T-helper 9 cell (primary cell): ENCODE results near the gene OSBPL5.
"Not testable (repeated sequence)": the region's sequence is repeated elsewhere in the genome, so short reads cannot be mapped to it uniquely, and the experiment has no call there.

Source experiments
- DNase-seq: peaks from one replicate; pipeline ENCODE4 v3.0.0-alpha.2; 2020

Gene OSBPL5

DNA sequence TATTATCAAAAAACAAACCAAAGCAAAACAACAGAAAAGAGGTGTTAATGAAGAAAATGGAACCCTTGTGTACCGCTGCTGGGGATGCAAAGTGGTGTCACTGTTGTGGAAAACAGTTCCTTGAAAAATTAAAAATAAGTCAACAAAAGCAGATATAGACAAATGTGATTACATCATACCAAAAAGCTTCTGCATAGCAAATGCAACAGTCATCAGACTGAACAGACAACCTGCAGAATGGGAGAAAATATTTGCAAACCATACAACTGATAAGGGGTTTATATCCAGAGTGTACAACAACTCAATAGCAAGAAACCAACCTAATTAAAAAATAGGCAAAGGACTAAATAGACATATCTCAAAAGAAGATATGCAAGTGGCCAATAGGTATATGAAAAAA, 85.0 kb downstream of the OSBPL5 start:
- DNase-seq: no peak

DNA sequence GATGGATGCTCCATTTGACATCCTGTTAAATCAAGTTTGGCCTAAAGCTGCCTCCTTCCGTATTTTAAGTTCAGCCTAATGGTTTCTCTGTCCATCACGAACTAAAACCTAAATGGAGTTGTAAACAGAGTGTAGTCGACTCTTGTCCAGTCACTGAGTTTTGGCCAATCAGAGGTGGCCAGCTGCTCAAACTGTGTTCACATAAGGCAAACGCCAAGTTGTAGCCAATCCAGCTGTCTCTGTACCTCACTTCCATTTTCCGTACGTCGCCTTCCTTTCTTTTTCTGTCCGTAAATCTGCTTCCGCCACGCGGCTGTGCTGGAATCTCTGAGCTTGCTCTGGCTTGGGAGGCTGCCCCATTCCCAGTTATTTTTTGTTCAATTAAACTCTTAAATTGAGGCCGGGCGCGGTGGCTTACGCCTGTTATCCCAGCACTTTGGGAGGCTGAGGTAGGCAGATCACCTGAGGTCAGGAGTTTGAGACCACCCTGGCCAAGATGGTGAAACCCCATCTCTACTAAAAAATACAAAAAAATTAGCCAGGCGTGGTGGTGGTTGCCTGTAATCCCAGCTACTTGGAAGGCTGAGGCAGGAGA, 87.2 kb downstream of the OSBPL5 start:
- DNase-seq: no peak

DNA sequence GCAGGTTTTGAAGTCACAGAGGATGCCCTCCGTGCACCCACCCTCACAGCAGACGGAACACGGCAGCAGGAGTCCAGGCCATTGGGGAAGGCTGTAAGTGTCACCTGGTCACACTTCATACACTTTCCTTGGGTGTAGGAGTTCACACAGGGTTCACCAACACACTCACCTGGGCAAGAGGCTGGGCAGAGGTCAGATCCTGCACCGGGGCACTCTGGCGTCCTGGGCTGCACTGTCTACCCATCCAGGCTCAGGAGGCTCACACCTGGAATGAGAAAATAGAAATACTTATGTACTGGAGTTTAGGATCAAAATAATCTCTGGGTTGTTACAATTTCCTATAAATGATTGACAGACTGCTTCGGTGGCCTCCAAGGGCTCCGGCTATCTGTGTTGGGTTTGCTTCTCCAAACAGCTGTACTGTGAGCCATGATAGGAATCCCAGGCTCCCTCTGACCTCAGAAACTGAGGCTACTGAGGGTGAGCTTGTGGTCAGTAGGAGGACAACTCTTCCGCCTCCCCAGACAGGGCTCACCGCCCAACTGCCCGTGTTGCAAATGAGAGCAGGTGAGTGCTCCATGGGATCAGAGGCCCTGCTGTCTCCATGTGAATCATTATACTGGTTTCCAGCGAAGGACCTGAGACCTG, 87.8 kb downstream of the OSBPL5 start:
- DNase-seq: no peak

DNA sequence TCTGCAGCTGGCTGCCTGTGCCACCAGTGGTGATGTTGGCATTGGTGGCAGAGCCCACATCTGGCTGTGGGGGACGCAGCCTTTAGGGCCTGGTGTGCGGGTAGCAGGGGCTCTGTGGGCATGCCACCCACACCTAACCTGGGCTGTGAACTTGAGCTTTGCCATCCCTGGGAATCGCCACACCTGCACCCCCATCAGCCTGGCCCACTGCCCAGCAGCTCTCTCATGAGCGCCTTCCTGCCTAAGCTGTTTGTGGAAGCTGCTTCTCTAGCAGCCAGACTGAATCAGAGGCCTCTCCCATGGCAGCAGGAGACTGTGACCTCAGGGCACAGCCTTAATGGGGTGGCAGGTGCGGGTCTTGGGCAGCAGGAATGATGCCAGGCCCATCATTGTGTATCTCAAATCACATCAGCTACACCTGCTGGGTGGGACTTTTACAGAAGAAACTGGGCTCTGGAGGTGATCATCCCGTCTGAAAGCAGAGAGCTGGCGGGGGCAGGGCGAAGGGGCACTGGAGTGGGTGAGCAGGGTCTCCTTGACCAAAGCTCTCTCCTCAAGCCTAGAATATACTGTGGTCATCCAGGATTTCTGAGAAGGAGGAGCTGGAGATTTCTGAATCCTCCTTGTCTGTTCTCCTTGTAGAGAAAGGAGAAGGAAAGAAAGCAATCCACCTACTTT, 90.1 kb downstream of the OSBPL5 start:
- no peak for DNase-seq

DNA sequence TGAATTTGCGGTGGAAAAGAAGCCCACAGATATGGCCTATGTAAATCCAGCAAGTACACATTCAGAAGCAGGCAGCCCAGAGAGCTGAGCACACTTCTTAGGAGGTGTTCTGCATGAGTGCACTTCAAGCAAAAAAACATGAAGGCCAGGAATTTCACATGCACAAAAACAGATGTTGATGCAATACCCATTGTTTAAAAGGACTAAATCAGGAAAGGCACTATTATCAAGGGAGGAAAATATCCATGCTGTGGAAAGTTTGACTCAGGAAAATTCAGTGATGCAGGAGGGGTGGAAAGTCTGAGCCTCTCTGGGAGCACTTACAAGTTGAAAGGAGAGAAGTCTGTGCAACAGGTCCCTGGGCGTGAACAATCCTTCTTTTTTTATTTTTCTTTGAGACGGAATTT, 92.1 kb downstream of the OSBPL5 start:
- DNase-seq: no peak

DNA sequence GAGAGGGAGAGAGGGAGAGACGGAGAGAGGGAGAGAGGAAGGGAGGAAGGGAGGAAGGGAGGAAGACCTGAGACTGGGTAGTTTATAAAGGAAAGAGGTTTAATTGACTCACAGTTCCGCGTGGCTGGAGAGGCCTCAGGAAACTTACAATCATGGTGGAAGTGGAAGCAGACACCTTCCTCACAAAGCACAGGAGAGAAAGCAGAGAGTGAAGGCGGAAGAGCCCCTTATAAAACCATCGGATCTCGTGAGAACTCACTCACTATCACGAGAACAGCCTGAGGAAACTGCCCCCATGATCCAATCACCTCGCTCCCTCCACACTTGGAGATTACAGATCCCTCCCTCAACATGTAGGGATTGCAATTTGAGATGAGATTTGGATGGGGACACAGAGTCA, 95.7 kb downstream of the OSBPL5 start:
- no peak for DNase-seq

DNA sequence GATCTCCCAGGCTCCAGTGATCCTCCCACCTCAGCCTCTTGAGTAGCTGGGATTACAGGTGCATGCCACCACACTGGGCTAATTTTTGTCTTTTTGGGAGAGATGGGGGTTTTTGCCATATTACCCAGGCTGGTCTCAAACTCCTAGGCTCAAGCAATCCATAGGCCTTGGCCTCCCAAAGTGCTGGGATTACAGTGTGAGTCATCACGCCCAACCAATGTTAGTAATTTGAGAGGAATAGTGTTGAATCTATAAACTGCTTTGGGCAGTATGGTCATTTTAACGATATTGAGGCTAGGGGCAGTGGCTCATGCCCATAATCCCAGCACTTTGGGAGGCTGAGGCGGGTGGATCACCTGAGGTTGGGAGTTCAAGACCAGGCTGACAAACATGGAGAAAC, 98.8 kb downstream of the OSBPL5 start:
- not testable (repeated sequence) for DNase-seq

DNA sequence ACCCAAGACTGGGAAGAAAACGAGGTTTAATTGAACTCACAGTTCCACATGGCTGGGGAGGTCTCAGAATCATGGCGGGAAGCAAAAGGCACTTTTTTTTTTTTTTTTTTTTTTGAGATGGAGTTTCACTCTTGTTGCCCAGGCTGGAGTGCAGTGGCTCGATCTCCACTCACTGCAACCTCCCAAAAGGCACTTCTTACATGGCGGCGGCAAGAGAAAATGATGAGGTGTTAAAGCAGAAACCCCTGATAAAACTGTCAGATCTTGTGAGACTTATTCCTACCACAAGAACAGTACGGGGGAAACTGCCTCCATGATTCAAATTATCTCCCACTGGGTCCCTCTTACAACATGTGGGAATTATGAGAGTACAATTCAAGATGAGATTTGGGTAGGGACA, 100.4 kb downstream of the OSBPL5 start:
- DNase-seq: not testable (repeated sequence)

DNA sequence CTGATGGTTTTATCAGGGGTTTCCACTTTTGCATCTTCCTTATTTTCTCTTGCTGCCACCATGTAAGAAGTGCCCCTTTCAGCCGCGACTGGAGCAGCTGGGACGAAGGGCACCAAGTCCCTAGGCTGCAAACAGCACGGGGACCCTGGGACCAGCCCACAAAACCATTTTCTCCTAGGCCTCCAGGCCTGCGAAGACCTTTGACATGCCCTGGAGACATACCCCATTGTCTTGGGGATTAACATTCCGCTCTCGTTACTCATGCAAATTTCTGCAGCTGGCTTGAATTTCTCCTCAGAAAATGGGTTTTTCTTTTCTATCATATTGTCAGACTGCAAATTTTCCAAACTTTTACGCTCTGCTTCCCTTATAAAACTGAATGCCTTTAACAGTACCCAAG, 101.2 kb downstream of the OSBPL5 start:
- not testable (repeated sequence) for DNase-seq

DNA sequence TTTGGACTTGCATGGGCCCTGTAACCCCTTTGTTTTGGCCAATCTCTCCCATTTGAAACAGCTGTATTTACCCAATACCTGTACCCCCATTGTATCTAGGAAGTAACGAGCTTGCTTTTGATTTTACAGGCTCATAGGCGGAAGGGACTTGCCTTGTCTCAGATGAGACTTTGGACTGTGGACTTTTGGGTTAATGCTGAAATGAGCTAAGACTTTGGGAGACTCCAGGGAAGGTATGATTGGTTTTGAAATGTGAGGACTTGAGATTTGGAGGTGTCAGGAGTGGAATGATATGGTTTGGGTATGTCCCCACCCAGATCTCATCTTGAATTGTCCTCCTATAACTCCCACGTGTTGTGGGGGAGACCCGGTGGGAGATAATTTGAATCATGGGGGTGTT, 101.7 kb downstream of the OSBPL5 start:
- not testable (repeated sequence) for DNase-seq

DNA sequence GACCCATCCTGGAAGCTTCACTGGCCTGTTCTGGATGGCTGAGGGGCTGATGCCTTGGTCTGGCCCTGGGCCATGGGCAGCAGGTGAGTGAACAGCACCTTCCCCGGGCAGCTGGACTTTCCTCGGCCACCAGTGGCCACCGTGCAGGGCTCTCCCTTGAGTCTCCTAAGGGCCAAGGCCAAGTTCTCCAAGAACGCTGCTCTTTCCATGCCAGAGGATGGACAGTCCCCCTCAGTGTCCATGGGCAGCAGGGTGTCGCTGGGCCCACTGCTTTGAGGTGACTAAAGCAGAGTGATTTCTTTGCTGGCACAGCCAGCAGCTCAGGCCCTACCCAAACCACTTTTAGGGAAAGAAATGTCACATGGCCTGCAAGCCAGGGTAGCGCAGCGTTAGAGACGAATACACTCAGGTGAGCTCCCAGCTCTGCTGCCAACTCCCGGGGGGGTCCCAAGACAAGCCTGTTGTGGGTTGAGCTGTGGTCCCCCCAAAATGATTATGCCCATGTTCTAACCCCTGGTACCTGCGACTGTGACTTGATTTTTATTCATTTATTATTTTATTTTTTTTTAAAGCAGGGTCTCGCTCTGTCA, 104.6 kb downstream of the OSBPL5 start:
- no peak for DNase-seq

DNA sequence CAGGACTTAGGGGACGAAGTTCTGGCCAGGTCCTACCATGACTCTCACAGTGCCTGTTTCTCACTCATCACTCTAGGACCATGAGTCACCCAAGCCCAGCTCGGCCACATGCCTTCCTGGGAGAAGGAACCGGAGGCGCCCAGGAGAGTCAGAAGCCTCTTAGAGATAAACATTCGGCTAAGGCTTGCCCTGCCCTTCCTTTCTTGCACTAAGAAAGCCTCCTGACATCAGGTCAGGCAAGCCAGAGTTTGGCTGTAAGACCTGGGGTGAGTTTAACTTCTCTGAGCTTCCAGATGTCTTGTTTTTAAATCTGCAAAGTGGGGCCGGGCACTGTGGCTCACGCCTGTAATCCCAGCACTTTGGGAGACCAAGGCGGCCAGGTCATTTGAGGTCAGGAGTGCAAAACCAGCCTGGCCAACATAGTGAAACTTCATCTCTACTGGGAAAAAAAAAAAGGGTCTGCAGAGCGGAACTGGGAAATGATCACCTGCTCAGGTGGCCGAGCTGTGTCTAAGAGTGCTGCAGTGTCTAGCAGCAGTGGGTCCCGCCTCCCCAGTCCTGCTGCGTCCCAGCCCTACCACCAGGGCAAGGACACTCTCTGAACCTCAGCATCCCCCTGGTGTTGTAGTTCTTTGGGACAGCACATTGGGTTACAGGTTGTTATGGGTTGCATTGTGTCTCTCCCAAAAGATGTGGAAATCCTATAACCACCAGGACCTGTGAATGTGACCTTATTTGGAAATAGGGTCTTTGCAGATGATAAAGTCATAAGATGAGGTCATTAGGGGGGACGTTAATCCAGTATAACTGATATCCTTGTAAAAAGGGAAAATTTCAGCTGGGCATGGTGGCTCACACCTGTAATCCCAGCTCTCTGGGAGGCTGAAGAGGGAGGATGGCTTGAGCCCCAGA, 106.1 kb downstream of the OSBPL5 start:
- DNase-seq: no peak

DNA sequence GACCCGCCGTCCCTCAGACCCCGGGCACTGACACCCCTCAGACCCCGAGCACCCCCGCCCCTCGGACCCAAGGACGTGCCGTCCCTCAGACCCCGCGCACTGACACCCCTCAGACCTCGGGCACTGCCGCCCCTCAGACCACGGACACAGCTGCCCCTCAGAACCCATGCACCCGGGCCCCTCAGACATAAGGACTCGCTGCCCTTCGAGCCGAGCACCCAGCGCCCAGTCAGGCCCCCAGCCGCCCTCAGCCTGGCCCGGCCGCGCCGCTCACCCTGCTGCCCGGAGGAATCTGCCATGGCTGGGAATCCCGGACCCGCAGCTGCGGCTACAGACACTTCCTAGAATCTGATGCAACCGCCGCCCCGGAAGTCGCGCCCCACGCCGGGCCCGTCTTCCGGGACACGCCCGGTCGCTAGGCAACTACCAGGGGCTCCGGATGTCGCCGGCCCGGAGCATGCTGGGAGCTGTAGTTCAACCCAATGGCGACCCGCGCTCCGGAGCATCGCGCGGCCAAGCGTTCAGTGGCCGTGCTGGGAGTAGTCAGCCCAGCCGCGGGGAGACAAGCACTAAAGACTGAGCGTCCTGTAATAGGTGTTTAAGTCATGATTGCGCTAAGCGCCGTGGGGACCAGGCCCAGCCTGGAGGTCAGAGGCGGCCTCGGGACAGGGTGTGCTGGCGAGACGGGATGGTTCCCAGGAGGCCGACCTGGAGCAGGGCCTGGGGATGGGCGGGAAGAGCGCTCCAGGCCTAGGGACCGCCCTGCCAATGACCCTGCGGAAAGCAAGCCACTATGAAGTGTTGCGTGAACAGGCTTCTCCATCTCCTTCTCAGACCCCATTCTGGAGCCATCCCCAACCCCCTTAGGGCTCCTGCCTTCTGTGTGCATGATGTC, 107.8 kb downstream of the OSBPL5 start, which contains the start of gene CARS1:
CARS1 (minus strand) TSS at position 355 of the 895 bp plus-strand sequence; CDS start at position 299, 56 bp downstream.
- DNase-seq: peak; percentile 91

DNA sequence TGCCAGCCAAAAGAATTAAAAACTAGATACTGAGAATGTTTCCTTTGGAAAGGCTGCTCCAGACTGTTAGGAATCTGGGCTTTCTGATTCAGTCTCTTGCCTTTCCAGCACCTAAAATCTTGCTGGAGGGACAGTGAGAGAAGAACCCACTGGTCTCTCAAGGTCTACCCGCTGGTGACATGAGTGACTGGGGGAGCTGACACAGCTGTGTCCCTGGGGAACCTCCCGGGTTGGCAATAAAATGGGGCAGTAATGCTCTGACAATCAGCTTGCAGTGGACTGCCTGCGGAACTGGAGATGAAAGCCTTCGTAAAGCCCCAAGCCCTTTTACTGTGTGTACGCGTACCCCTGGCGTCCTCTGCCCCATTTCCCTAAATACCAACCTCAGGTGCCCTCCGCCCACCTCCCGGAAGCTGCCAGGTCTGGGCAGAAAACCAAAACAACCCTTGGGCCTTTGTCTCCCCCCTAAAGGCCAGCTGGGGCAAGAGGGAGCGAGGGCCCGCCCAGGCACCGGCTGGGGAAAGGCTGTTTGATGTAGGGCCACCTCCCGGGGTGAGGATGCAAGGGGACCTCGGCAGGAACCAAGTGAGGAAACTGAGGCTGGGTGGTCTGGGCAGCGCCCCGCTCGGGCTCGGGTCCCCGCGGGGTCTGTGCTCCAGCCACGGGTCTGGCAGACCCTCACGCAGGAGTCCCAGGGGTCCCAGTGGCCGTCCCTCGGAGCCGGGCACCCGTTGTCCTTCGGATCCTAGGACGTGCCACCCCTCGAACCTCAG, 108.6 kb downstream of the OSBPL5 start:
- DNase-seq: no peak

DNA sequence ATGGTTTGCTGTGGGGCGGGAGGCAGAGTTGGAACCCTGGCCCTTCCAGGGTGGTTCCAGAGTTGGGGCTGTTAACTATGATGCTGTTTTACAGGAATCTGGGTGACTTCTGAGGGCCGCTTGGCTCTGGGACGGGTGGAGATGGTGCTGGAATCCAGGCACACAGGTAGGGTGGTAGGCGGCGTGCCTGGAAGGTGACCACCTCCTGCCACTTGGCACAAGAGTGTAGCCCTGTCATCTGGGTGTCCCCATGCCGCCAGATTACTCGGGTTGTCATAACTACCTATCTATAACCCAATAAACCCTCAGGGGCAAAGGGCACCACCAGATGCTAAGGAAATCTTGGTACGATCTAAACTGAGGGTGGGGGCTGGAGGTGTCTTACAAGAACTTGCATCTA, 109.2 kb downstream of the OSBPL5 start:
- no peak for DNase-seq

DNA sequence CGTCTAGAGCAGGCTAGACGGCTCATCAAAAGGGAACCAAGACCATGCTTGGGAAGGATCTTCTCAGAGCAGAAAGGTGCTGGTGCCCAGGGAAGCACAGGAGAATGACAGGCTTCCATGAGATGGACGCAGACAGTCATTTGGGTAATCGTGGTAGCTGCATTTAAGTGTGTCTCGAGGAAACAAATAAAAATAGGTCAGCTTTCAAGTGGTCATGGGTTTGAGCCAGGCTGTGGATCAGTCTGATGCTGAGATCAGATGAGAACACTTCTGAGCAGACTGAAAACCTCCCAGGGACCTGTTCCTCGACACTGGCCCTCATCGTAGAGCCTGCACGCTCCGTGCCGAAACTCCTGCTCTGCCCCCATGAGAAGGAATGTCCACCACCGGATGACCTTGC, 112.5 kb downstream of the OSBPL5 start:
- DNase-seq: no peak

DNA sequence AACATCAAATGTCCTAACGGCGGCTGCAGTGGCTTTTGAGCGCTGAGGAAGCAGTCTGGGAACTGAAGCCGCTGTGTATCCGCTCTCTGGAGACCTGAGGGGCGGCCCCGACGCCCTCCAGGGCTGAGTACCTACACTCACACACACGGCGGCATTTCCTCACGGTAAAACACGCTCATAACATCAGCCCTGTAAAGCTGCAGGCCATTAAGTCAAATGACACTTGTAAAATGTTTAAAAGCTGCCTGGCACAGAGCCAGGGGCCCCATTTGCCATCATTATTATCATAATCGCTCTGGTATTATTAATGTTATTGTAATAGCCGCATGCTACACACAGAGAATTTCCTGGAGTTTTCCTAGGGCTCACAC, 113.0 kb downstream of the OSBPL5 start:
- no peak for DNase-seq

DNA sequence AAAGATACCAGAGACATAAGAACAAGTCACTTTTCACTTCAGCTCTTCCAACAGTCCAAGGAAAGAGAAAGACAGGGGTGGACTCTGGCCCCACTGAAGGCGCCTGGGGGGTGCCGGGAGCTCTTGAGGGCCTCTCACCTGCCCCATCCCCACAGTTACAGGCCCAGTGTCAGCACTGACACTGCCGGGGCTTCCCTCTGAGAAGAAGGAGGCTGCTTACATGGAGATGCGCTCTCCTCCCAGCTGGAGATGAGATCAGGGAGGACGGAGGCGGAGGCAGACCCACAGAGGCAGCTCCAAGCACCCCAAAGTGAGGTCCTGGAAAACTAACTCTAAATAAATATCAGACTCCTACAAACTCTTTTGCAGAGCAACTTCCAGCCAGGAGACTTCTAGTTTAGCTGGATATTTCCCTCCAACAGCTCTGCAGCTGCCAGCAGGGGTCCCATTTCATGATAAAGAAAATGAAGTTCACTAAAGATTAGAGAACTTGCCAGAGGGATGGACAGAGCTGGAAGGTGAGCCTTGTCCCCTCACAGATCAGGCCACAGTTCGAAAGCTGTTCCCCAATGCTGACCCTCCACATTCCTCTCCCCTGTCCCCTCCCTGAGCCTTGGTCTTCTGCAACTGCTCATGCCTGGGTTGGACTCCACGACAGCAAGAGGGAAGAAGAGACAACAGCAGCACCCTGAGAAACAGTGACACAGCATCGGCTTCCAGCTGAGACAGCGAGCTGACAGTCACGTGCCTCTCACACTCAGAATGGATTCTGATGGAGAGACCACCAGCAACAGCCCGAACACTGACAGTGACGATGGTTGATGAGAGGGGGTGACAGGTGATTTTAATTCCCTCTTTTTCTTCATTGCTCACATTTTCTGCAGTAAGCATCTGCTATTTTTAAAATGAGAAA, 113.7 kb downstream of the OSBPL5 start:
- DNase-seq: no peak

DNA sequence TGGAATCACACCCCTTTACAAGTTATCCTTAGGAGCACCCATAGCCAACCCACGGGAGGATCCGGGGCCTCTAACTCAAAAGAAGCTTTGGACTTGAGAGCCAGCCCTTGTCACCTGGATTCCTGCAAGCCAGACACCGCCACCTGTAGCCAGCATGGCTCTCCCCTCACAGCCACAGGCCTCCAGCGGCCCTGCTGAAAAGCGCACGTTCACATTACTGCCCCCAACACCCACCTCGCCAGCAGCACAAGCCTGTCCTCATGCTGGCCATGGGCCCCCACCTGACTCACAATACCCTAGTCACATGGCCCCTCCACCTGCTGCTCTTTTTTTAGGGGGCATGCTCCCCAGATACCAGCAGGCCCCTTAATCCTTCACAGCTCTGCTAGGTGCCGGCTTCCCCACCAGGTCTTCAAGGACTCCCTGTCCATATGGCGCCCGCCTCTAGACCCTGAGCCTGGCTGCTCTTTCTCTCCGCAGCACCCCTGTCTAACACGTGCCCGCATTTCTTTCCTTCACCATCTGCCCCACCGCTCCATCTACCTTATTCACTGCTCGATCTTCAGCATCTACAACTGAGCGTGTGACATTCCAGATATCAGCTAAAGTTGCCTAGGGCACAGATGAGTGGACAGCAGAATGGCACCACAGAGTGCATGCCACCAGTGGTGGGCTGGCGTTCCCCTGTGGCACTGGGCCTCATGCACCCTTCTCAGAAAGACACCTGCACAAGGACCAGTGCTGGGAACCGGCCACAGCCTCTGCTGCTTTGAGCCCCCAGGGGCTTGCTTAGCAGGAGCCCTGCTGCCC, 114.5 kb downstream of the OSBPL5 start:
- no peak for DNase-seq
